Astrocyte of the spinal cord (primary cell): ENCODE measurements around the gene EHF.

Experiments
- DNase-seq: peaks from one replicate; pipeline ENCODE4 v3.0.0; 2011; ENCODE audit warnings: low read depth, low spot score
- H3K4me3 ChIP-seq: 2 replicates; pipeline ENCODE4 v1.5.1; 2011; ENCODE audit warnings: low read depth, mild to moderate bottlenecking, low read length, moderate library complexity
- CTCF ChIP-seq: IDR thresholded peaks from 2 replicates; pipeline ENCODE4 v1.5.1; 2012; ENCODE audit warnings: low read depth, mild to moderate bottlenecking, low read length, inconsistent platforms
- in situ Hi-C: cut with HindIII; loops from 2 replicates; pipeline ENCODE4 v1.10.0; 2017; ENCODE audit warnings: low sequenced_read_pairs

The EHF gene

DNA sequence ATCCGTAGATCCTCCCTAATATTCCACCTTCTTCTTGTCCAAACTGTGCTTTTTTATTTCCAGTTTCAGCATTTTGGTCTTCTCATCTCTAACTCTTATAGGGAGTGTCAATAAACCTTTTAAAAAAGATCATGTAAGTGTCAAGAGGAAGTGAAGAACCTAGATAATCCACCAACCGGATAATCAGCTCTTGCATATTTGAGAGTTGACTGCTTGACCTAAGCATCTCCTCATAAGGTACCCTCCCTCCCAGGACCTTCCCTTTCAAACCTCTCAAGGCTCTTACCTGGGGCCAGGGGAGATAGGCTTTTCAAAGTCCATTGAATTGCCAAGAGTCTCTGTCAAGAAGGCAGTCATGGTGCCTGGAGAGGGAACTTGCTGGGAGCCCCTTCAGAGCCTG, 691 bp upstream of the EHF start:
- no peak for TF ChIP-seq CTCF
- no peak for DNase-seq
- in situ Hi-C loops = no loop called here
- no peak overlapping the region for H3K4me3 ChIP-seq

DNA sequence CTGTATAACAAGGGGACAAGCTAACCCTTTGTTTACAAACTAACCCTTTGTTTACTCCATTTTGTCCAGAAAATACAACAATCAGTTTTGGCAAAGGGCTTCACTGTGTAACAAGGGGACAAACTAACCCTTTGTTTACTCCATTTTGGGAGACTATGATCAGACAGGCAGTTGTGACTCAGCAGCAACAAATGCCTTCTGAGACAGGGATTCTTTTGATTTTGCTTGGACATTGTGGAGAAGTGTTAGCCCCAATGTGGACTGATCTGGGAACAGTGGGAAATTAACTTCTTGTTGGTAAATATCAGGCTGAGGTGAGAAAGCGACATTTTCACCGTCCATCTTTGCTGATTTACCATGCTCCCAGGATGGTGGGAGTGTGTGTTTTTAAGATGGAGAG, 983 bp downstream of the EHF start:
- TF ChIP-seq CTCF = no peak
- no peak for DNase-seq
- in situ Hi-C loops = no loop called here
- H3K4me3 ChIP-seq = no peak overlapping the region

GRCh38 chr11:34623463-34623862, 2.6 kb downstream of the EHF start:
- no peak for TF ChIP-seq CTCF
- no peak overlapping the region for H3K4me3 ChIP-seq
- in situ Hi-C loops = no loop called here
- no peak for DNase-seq

- in situ Hi-C loops = no loop called here
- TF ChIP-seq CTCF = no peak
- no peak for DNase-seq
- no peak overlapping the region for H3K4me3 ChIP-seq
Observed at GRCh38 chr11:34624069-34624468, 3.2 kb downstream of the EHF start.

- no peak for TF ChIP-seq CTCF
Observed at GRCh38 chr11:34625576-34625975, 4.7 kb downstream of the EHF start.

DNA sequence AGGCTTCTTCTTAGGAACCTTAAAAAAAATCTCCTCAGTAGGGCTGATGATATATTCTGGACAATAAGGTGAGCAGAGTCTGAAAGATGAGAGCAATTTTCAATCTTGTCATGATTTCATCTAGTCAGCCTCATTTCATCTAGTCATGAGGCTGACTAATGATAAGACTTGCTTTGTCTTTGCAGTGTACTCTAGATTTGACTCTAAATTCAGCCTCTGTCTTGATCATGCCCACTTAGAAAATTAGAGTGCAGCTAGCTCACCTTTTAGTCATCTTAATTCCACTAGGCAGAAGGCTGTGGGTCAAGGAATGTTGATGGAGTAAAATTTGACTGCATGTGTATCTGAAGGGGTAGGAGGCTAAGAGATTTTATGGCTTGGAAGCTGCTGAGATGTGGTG, 5.5 kb downstream of the EHF start:
- DNase-seq = no peak
- in situ Hi-C loops = no loop called here
- no peak for TF ChIP-seq CTCF
- no peak overlapping the region for H3K4me3 ChIP-seq

More at GRCh38 chr11:34625576-34625975, 4.7 kb downstream of the EHF start:
- DNase-seq = no peak
- no peak overlapping the region for H3K4me3 ChIP-seq
- in situ Hi-C loops = no loop called here

DNA sequence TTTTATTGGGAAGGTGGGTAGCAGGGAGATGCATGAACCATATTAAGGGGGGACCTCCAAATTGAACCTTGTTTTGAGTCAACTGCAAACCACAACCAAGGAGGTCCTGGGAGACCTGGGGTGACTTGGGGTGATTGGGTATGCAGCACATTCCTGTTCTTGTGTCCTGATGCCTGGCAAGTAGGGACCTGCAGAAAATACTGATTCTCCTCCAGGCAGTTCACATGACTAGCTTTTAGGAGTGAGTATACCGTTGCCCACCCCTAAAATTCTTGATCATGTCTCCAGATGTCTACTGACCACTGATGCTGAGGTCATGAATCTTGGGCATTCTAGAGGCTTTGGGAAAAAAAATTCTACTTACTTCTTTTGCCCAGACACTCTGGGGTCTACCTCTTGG, 6.3 kb downstream of the EHF start:
- in situ Hi-C loops = no loop called here
- H3K4me3 ChIP-seq = no peak overlapping the region
- TF ChIP-seq CTCF = no peak
- no peak for DNase-seq
